Large intestine (tissue), 3 donors: Measurements from ENCODE around the gene AGBL1. TPM values are rescaled to one million over a fixed set of nuclear protein-coding genes. Genes with fewer than 3 reads are reported as not detected.
A peak's percentile ranks its signal among the peaks of the same experiment; 100 is the strongest.
"Not testable (repeated sequence)": the region's sequence is repeated elsewhere in the genome, so short reads cannot be mapped to it uniquely, and the experiment has no call there.

ENCODE experiments used
- DNase-seq, 2 donors: peaks; one replicate each; pipeline versions ENCODE4 v3.0.0 to v3.0.0-alpha.2; 2013
- H3K27ac ChIP-seq: one replicate; pipeline ENCODE4 v1.5.1; 2013; ENCODE audit warnings: low read length
- H3K27me3 ChIP-seq: 2 replicates; pipeline ENCODE4 v1.6.1; 2013; ENCODE audit warnings: low read length; ENCODE audit not compliant: control insufficient read depth, insufficient read depth
- H3K36me3 ChIP-seq: 2 replicates; pipeline ENCODE4 v1.6.1; 2013; ENCODE audit warnings: low read length; ENCODE audit not compliant: control insufficient read depth, insufficient read depth
- H3K4me1 ChIP-seq: one replicate; pipeline ENCODE4 v1.6.1; 2013; ENCODE audit warnings: low read length; ENCODE audit not compliant: control insufficient read depth, insufficient read depth
- H3K4me3 ChIP-seq: one replicate; pipeline ENCODE4 v1.5.1; 2013; ENCODE audit warnings: low read length
- H3K9me3 ChIP-seq: one replicate; pipeline ENCODE4 v1.6.1; 2013; ENCODE audit warnings: mild to moderate bottlenecking, low read depth, low read length, moderate library complexity; ENCODE audit not compliant: control insufficient read depth
- WGBS: methylation state at CpG from one replicate; pipeline ENCODE4 v1.1.5; 2013; ENCODE audit warnings: low lambda C conversion rate; ENCODE audit not compliant: insufficient coverage; 5-methylcytosine and 5-hydroxymethylcytosine counted together
- polyA plus RNA-seq: library from polyadenylated mRNA; unstranded; fragments of 120-200 nt; gene quantifications from one replicate; pipeline ENCODE4 v1.2.1, GENCODE V29; 2013

Gene AGBL1
- polyA plus RNA-seq, 1 donor: 0.04 TPM

DNA sequence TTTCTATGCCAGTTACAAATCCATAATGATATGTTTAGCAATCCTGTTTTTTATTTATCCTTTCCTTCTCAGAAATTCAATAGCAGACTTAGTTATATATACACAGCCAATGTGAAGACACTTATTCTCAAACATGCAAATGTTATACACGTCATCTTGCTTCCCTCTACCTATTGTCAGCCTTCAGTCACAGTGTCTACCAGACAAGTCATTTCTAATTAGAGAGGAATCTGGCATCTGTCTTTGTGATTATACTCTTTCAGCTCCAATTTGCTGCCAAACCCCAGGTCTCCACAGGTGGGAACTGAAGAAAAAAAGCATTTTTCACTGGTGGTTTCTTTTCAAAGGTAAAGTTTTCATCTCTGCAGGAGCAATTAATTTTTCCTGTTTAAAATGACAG lies 793.1 kb downstream of the AGBL1 start:
- H3K36me3 ChIP-seq: no peaks in the 10 kb centered on the region
- no peak overlapping the region for H3K4me3 ChIP-seq
- H3K27me3 ChIP-seq: no peaks in the 10 kb centered on the region
- no peaks in the 10 kb centered on the region for H3K9me3 ChIP-seq
- no peak for DNase-seq
- H3K27ac ChIP-seq: no peak overlapping the region
- WGBS: no CpG with 5 or more reads among the region's 1 CpG
- no peaks in the 10 kb centered on the region for H3K4me1 ChIP-seq

DNA sequence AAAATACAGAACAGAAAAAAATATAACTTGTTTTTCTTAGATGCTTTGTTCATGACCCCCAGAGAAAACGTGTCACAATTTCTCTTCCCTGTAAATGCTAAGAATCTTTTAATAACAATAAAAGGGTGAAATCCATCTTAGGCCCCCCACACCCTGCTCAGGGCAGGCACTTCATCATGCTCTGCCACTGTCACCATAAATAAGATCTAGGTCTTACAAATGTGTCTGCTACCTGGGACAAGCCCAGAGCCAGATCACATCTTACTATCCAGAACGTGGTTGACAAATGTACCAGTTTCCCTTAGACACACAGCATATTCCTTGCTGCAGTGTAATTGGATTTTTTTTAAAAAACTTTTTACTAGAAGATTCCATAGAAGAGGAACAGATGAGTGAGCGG lies 795.4 kb downstream of the AGBL1 start:
- no peaks in the 10 kb centered on the region for H3K9me3 ChIP-seq
- H3K27me3 ChIP-seq: no peaks in the 10 kb centered on the region
- H3K4me1 ChIP-seq: no peaks in the 10 kb centered on the region
- no peak overlapping the region for H3K27ac ChIP-seq
- no peak for DNase-seq
- no peaks in the 10 kb centered on the region for H3K36me3 ChIP-seq
- no peak overlapping the region for H3K4me3 ChIP-seq
- 80% methylated on average over 1 of the region's 3 CpGs for WGBS

DNA sequence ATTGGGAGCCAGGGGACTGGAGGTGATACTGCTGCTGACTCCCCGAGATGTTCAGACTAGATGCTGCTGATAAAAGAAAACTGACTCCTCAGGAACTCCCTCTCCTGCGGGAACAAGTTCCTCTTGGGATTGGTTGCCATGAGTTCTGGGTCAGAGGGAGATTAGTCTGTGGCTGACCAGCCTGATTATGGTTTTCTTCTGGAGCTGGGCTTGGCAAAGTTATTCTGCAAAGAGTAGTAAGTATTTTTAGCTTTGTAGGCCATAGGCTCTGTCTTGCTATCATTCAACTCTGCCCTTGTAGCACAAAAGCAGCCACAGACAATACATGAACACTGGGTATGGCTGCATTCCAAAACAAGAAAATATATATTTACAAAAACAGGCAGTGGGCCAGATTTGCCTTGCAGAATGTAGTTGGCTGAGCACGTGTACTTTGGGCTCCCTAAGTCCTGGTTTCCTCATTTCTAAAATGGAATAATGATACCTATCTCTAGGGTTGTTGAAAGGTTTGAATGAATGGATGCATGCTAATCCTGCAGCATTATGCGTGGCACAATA lies 796.8 kb downstream of the AGBL1 start:
- H3K4me3 ChIP-seq: no peak overlapping the region
- H3K9me3 ChIP-seq: no peaks in the 10 kb centered on the region
- DNase-seq: no peak
- no peaks in the 10 kb centered on the region for H3K4me1 ChIP-seq
- no peaks in the 10 kb centered on the region for H3K27me3 ChIP-seq
- 100% methylated on average over 1 of the region's 4 CpGs for WGBS
- no peaks in the 10 kb centered on the region for H3K36me3 ChIP-seq
- no peak overlapping the region for H3K27ac ChIP-seq

DNA sequence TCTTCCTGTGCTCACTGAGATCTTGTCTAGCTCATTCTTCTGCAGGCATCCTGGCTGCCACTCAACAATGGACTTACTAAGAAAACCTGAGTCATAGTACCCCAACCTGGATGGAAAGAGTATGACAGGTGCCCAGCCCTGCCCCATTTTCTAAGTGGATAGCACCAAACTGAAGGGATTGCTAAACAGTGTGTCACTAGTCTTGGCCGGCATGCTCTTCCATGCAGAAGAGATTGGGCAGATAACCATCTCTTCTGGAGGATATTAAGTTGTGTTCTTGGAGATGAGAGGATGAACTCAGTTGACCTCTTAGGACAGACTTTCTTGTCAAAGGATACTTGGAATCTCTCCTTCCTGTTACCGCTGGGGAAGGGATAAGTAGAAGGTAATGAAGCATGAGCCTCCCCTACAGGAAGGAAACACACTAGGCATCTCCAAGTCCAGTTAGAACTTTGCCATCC lies 797.5 kb downstream of the AGBL1 start:
- DNase-seq: peak; percentile 16 to 17
- no peak overlapping the region for H3K27ac ChIP-seq
- no CpG with 5 or more reads among the region's 2 CpGs for WGBS

DNA sequence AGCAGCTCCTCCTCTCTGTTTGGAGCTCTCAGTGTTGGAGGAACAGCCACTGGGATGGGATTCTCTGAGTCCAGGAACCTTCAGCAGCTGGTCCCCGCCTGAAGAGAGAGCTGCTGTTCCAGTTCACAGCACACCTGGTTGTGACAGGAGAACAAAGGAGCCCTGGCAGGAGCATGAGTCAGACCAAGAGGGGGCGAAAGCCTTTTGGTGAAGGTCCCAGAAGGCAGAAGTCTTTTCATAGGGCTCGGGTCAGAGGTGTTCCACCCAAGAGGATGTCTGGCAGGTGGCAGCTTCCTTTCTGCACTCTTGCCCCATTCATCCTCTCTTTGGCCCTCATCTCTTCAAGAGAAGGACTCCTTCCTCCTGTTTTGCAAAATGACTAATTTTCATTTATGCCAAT lies 799.2 kb downstream of the AGBL1 start:
- H3K36me3 ChIP-seq, H3K4me3 ChIP-seq, H3K4me1 ChIP-seq, DNase-seq, H3K27ac ChIP-seq, H3K9me3 ChIP-seq, H3K27me3 ChIP-seq: not testable (repeated sequence)
- no CpG with 5 or more reads among the region's 3 CpGs for WGBS

More for the DNA sequence above, 797.5 kb downstream of the AGBL1 start:
- Histone ChIP-seq H3K36me3 (no peaks in the 10 kb centered on the region), H3K27me3 (no peaks in the 10 kb centered on the region), H3K4me3 (no peak overlapping the region), H3K4me1 (no peaks in the 10 kb centered on the region), H3K9me3 (no peaks in the 10 kb centered on the region)

DNA sequence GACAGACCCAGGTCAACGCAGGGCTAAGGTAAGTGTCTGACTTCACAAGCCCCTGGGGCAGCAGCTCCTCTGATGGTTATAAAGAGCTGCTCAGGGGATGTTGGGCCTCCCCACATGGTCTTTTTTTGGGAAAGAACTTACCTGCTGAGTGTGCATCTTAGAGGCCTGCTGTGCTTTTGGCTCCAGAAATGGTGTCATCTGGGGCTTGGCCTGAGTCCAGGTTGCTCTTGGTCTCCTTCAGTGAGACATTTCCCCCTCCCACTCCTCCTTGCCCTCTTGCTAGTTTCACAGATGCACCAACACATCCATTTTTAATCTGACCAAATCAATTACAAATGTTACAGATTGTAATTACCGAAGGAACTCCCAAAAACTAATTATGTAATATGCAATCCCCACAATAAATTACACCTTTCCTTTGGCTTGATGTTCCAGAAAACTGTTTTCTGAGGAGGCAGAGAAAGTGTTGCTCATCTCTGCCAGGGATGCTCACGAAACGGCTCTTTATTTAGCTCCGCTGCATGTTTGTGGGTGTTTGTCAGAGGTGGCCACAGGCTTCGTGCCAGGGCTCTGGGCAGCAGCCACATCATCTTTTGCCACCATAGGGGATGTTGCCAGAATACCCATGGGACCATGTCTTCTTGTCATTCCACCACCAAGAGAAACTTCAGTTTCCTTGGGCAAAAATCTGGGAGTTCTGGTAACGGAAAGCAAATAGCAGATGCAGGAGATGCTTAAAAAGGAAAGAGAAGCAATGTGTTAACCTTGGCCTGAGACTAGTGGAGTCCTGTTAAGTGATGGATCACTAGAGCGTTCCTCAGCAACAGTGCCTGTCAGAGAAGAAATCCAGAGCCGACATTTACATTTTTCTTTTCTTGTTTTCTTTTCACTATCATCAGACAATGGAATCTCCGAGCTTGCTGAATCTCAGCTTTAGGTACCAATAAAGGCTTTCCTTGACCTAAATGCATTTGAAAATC lies 799.9 kb downstream of the AGBL1 start:
- DNase-seq: no peak
- no peaks in the 10 kb centered on the region for H3K9me3 ChIP-seq
- H3K36me3 ChIP-seq: no peaks in the 10 kb centered on the region
- H3K27ac ChIP-seq: no peak overlapping the region
- no peak overlapping the region for H3K4me3 ChIP-seq
- no peaks in the 10 kb centered on the region for H3K27me3 ChIP-seq
- no peaks in the 10 kb centered on the region for H3K4me1 ChIP-seq
- 80% methylated on average over 1 of the region's 10 CpGs for WGBS

DNA sequence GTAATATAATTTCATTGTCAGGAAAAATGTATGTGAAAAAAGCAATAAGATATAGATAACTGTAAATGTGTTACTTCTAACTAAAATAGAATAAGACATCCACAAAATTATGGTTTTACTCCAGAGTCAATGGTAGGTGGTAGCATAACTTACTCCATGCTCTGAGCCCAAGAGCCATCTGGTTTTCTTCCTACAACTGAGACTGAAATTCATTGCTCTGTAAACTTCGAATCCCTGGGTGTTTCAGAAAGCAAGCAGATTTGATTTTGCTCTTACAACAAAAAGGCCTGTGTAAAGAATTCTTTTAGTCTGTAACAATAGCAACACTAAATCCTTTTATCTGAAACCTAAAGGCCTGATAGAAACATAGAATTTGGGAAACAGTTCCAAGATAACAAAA lies 805.9 kb downstream of the AGBL1 start:
- no peak overlapping the region for H3K4me3 ChIP-seq
- no peaks in the 10 kb centered on the region for H3K9me3 ChIP-seq
- no CpG with 5 or more reads among the region's 1 CpG for WGBS
- no peak overlapping the region for H3K27ac ChIP-seq
- no peaks in the 10 kb centered on the region for H3K27me3 ChIP-seq
- no peaks in the 10 kb centered on the region for H3K36me3 ChIP-seq
- no peak for DNase-seq
- no peaks in the 10 kb centered on the region for H3K4me1 ChIP-seq

DNA sequence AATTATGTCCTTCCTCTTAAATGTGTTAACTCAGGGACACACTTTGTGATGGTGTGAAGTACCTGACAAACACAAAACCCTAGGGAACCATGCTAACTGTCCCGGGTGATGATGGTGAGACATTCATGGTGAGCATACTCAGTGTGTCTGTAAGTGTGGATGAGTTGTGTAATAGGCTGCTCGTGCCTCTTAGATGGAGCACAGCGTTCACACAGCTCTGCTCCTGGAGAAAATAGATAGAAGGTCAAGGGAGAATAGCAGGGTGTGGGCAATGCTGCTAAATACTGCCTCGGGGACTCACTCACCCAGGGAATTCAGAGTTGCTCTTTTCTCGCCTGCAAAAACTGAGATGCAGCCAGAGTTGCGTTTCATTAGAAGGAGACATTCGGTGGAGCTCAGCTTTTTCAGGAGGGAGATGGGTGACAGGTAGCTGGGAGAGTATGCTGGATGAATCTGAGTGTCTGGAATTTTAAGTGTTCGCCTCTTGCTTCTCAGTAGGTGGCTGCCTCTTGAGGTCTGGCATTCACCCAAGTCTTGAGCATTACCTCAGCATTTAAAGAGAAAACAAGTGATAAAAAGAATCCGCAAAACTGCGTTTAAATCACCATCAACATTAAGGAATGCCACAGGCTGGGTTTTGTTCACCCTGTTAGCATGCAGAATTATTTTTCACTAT lies 813.2 kb downstream of the AGBL1 start:
- DNase-seq: no peak
- no peaks in the 10 kb centered on the region for H3K9me3 ChIP-seq
- H3K36me3 ChIP-seq: no peaks in the 10 kb centered on the region
- H3K27ac ChIP-seq: no peak overlapping the region
- H3K27me3 ChIP-seq: peaks cover 4% of the 10 kb centered on the region
- H3K4me3 ChIP-seq: no peak overlapping the region
- no peaks in the 10 kb centered on the region for H3K4me1 ChIP-seq
- no CpG with 5 or more reads among the region's 10 CpGs for WGBS

DNA sequence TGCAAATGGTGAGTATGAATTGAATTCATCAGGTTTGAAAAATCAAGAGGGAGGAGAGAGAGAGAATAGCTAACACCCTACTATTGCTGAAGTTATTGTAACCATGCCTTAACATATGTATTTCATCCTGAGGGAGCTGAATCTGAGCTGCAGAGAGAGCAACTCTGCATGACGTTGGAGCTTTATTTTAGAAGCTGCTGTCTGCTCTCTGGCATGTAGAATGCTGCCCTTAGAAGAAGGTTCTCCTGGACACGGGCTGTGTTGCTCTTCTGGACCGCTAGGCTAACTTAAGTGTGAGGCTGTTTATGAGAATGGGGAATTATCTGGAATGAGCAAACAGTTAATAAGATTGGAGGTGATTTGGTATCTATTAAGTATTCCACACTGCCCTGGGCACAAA lies 814.6 kb downstream of the AGBL1 start:
- DNase-seq: no peak
- no CpG with 5 or more reads among the region's 3 CpGs for WGBS
- peaks cover 4% of the 10 kb centered on the region for H3K27me3 ChIP-seq
- no peaks in the 10 kb centered on the region for H3K36me3 ChIP-seq
- H3K4me3 ChIP-seq: no peak overlapping the region
- H3K4me1 ChIP-seq: no peaks in the 10 kb centered on the region
- H3K27ac ChIP-seq: no peak overlapping the region
- no peaks in the 10 kb centered on the region for H3K9me3 ChIP-seq

DNA sequence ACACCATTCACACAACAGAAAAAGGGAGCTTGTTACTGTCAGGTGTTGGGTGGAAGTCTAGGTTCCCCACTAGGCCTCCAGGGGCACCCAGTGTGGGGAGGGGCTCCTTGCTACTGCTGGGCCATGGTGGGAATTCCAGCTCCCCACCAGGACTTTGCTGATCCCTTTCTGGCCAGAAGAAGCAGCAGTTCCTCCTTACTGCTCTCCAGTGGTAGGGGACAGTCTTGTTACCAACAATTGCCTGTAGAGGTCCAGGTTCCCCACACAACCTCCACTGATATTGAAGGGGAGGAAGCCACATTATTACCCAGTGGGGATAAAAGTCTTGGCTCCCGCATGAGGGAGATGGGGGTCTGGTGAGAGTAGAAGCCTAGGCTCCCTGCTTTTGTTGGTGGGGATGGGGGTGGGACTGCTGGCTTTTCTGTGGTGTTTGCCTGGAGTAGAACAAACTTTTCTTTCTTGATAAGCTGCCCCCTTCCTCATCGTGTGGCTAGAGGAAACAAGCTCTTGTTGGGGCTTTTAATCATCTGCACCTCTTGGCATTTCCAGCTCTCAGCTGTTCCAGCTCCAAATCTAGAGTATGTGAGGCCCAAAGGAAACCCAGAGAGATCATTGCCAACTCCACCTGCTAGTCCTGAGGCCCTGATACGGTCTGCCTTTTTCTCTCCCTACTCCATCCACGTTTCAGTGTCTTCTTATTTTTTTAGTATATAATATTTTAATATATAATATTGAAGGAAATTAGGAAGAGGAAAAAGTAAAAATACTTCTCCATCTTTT lies 824.2 kb downstream of the AGBL1 start:
- no peaks in the 10 kb centered on the region for H3K27me3 ChIP-seq
- H3K36me3 ChIP-seq: no peaks in the 10 kb centered on the region
- WGBS: 0% methylated on average over 1 of the region's 4 CpGs
- DNase-seq: no peak
- H3K27ac ChIP-seq: no peak overlapping the region
- no peaks in the 10 kb centered on the region for H3K9me3 ChIP-seq
- H3K4me3 ChIP-seq: no peak overlapping the region
- no peaks in the 10 kb centered on the region for H3K4me1 ChIP-seq
